ENCODE measurements around the gene SYNE1. TPM values are rescaled to one million over a fixed set of nuclear protein-coding genes. Genes with fewer than 3 reads are reported as not detected.

Gene SYNE1
- total and polyA plus RNA-seq, 2 of the 8 experiments (the other 6 are each of a cell fraction or from before 2014, with no cell fraction given) = 2.8 to 5.5 TPM

- Histone ChIP-seq H3K23ac (ENCODE audit: insufficient read length) (no peak overlapping the region), H3K9me3 (ENCODE audit: insufficient read depth in 2 of 2, low read depth in 1 of 2, low read length in 1 of 2) (no peaks in the 10 kb centered on the region), H3K36me3 (ENCODE audit: control insufficient read depth in 2 of 4, insufficient read depth in 4 of 4, low read length in 3 of 4) (no peaks in the 10 kb centered on the region), H3K56ac (replicated peaks; ENCODE audit: insufficient read length, low read depth, low read length) (no peak overlapping the region), H3K79me1 (ENCODE audit: low read depth, low read length) (no peaks in the 10 kb centered on the region), H2BK5ac (ENCODE audit: low read depth, low read length) (no peak overlapping the region), H3K4me3 (ENCODE audit: extremely low read depth in 1 of 4, insufficient read depth in 2 of 4, low read depth in 3 of 4, low read length in 4 of 4) (no peak overlapping the region), H3K14ac (ENCODE audit: insufficient read length) (no peak overlapping the region), H3K79me2 (ENCODE audit: control insufficient read depth in 1 of 2, insufficient read depth in 2 of 2, low read length in 2 of 2) (no peaks in the 10 kb centered on the region), H3K18ac (ENCODE audit: extremely low read depth, low read length) (no peak overlapping the region), H2BK120ac (replicated peaks; ENCODE audit: low read depth, low read length) (no peak overlapping the region), H2AK5ac (ENCODE audit: low read depth, low read length) (no peak overlapping the region), H3K9ac (replicated peaks in 1 of 4; ENCODE audit: extremely low read depth in 1 of 4, low read depth in 3 of 4, low read length in 3 of 4) (no peak overlapping the region), H4K91ac (replicated peaks; ENCODE audit: insufficient read length, low read length) (no peak overlapping the region), H3K4ac (replicated peaks; ENCODE audit: insufficient read length, low read depth, low read length) (no peak overlapping the region), H3K4me1 (replicated peaks in 1 of 4; ENCODE audit: control insufficient read depth in 3 of 4, insufficient read depth in 4 of 4, low read length in 3 of 4) (no peaks in the 10 kb centered on the region), H2BK15ac (ENCODE audit: low read length) (no peak overlapping the region), H3K27me3 (replicated peaks in 1 of 4; ENCODE audit: control insufficient read depth in 3 of 4, extremely low read depth in 1 of 4, insufficient read depth in 3 of 4, low read length in 3 of 4) (no peaks in the 10 kb centered on the region), H2BK12ac (ENCODE audit: low read depth, low read length) (no peak overlapping the region), H3K27ac (ENCODE audit: low read depth, low read length) (no peak overlapping the region), H4K5ac (ENCODE audit: insufficient read length, low read depth, low read length) (no peak overlapping the region), H3K4me2 (ENCODE audit: insufficient read depth in 1 of 2, low read depth in 2 of 2, low read length in 2 of 2) (no peak overlapping the region), H4K20me1 (replicated peaks in 1 of 2; ENCODE audit: control insufficient read depth in 1 of 2, insufficient read depth in 2 of 2, low read length in 2 of 2) (no peaks in the 10 kb centered on the region), H4K8ac (ENCODE audit: extremely low read depth, insufficient read depth, low read length) (no peak overlapping the region), H3K23me2 (ENCODE audit: low read depth, low read length) (no peaks in the 10 kb centered on the region), H2BK20ac (ENCODE audit: low read length) (no peak overlapping the region), H2AFZ (ENCODE audit: low read length) (no peak overlapping the region)
- 91% methylated on average over 8 of the region's 8 CpGs; no CpG with 5 or more reads in 1 of the 2 experiments for WGBS, 2 experiments (ENCODE audit: extremely low coverage in 1 of 2, insufficient coverage in 1 of 2, insufficient read length in 1 of 2, insufficient replicate concordance in 2 of 2, low coverage in 1 of 2, low lambda C conversion rate in 2 of 2, missing lambda C conversion rate in 1 of 2)
- ChIA-PET CTCF (ENCODE audit: partially characterized antibody) (interaction anchor here (1.3 kb wide), 1 partner anchor 26 kb away, joined by 3 read pairs; no protein-coding TSS in a partner anchor), POLR2A (ENCODE audit: partially characterized antibody) (no interaction called here)
- no peak for TF ChIP-seq CREB1 (IDR thresholded peaks at IDR 0.05)
- TF ChIP-seq ATF2 (IDR thresholded peaks at IDR 0.05; ENCODE audit: low read length) = no peak
- TF ChIP-seq TAF1 (IDR thresholded peaks at IDR 0.05; ENCODE audit: low read depth, low read length) = no peak
- no peak for TF ChIP-seq NRF1 (IDR thresholded peaks at IDR 0.05; ENCODE audit: low read depth, low read length)
- TF ChIP-seq EP300 (IDR thresholded peaks at IDR 0.05; ENCODE audit: borderline replicate concordance in 1 of 2, low read depth in 2 of 2, low read length in 2 of 2) = no peak
- no peak for TF ChIP-seq TEAD4 (IDR thresholded peaks at IDR 0.05; ENCODE audit: low read depth, low read length)
- no peak for TF ChIP-seq ASH2L (IDR thresholded peaks at IDR 0.05; ENCODE audit: low read length)
- TF ChIP-seq RAD21 (IDR thresholded peaks at IDR 0.05 in 1 of 2, conservative IDR thresholded peaks at IDR 0.05 in 1 of 2; ENCODE audit: low read depth in 2 of 2, low read length in 2 of 2) = no peak
- no peak for TF ChIP-seq ATF3 (IDR thresholded peaks at IDR 0.05; ENCODE audit: insufficient read depth, low read depth, low read length)
- no peak for TF ChIP-seq SAP30 (IDR thresholded peaks at IDR 0.05; ENCODE audit: insufficient read depth, insufficient replicate concordance, low read length)
- DNase-seq (ENCODE audit: low read depth in 1 of 2, low spot score in 2 of 2) (no peak), FAIRE-seq (no peak)
Measured at GRCh38 chr6:152136449-152136825, 500.7 kb downstream of the SYNE1 start.

Data from H1 (cell line).